Breast epithelium (tissue), 4 donors: ENCODE measurements around the gene HBM. TPM values are rescaled to one million over a fixed set of nuclear protein-coding genes. Genes with fewer than 3 reads are reported as not detected.
"Not testable (repeated sequence)": the region's sequence is repeated elsewhere in the genome, so short reads cannot be mapped to it uniquely, and the experiment has no call there.

Experiments used
- DNase-seq, 2 donors: peaks; one replicate each; pipeline ENCODE4 v3.0.0-alpha.2; 2019; ENCODE audit warnings: low spot score in 2 of 2
- H3K27ac ChIP-seq, 2 donors: fragments of 200-600 bp; sonication (generic) in 1 of 2; one replicate each; pipeline ENCODE4 v1.5.1; 2016 to 2019; ENCODE audit warnings: mild to moderate bottlenecking in 1 of 2
- H3K27me3 ChIP-seq, 2 donors: fragments of 200-600 bp; sonication (generic) in 1 of 2; one replicate each; pipeline versions ENCODE4 v1.5.1 to v1.6.0; 2017 to 2019; ENCODE audit warnings: control low read depth in 1 of 2, mild to moderate bottlenecking in 1 of 2
- H3K36me3 ChIP-seq: fragments of 200-600 bp; one replicate; pipeline ENCODE4 v1.5.1; 2019
- H3K4me1 ChIP-seq, 2 donors: fragments of 200-600 bp; sonication (generic); one replicate each; pipeline ENCODE4 v1.5.1; 2016 to 2019; ENCODE audit warnings: control low read depth in 1 of 2
- H3K4me3 ChIP-seq, 3 donors: fragments of 200-600 bp; sonication (generic); 1 replicate in 2 of 3; 2 replicates in 1 of 3; pipeline ENCODE4 v1.5.1; 2016 to 2019; ENCODE audit warnings: mild to moderate bottlenecking in 3 of 3, moderate library complexity in 2 of 3
- H3K9me3 ChIP-seq, 2 donors: fragments of 200-600 bp; sonication (generic) in 1 of 2; one replicate each; pipeline ENCODE4 v1.5.1; 2016 to 2019; ENCODE audit warnings: control low read depth in 1 of 2
- POLR2A ChIP-seq: fragments of 450-650 bp; IDR thresholded peaks from one replicate; pipeline ENCODE4 v1.6.1; 2016; ENCODE audit warnings: antibody characterized with exemption, mild to moderate bottlenecking, moderate library complexity
- POLR2AphosphoS5 ChIP-seq, 3 donors: sonication (generic); formaldehyde crosslinking; IDR thresholded peaks; one replicate each; pipeline ENCODE4 v1.6.1; 2017; ENCODE audit warnings: antibody characterized with exemption in 3 of 3
- intact Hi-C: fragments of 100-400 bp; cut with DNase I; formaldehyde crosslinking; loops from one replicate; pipeline ENCODE4 v1.15.1; 2023; ENCODE audit warnings: low total_unique reads
- total RNA-seq, 3 donors: library from RNA; depleted of rRNA; stranded (reverse); fragments of >200 nt; gene quantifications; one replicate each; pipeline ENCODE4 v1.1.0, GENCODE V29; 2016
- TF ChIP-seq, protein P1 (sequence below), 3 donors: fragments of 450-650 bp; IDR thresholded peaks; one replicate each; pipeline ENCODE4 v1.5.1; 2016 to 2017; ENCODE audit warnings: antibody characterized with exemption in 3 of 3, mild to moderate bottlenecking in 3 of 3, moderate library complexity in 3 of 3

HBM gene
- total RNA-seq, 3 donors from 2014 or later = 1.3 TPM; not detected in 2

DNA sequence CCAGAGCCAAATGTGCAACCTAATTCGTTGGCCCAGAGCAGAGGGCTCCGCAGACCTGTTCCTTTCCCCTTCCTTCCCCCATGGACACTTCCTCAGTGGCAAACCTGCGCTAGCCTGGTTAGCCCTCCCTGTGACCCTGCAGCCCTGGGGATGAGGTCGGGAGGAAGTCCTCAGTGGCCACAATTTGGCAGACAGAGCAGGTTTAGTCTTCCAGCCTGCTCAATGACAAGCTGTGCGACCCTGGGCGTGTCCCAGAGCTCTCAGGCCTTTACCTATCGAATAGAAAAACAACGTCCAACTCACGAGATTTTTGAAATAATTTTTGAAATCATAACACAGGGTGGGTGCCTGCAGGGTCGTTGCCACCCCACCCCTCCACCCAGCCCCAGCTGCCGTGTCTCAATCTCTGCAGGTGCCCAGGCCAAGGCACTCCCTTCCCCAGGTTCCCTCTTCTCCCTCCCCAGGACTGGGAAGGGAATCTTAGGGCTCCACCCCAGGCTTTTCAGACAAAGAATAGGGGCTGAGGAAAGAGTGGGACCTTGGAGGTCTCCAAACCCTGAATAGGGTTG, 1.4 kb downstream of the HBM start:
- H3K27me3 ChIP-seq = peaks cover 22 to 63% of the 10 kb centered on the region in 2 donors
- intact Hi-C loops = no loop called here
- no peak overlapping the region for H3K27ac ChIP-seq
- no peak overlapping the region for H3K4me3 ChIP-seq
- no peak for TF ChIP-seq POLR2A
- TF ChIP-seq, protein P1, sequence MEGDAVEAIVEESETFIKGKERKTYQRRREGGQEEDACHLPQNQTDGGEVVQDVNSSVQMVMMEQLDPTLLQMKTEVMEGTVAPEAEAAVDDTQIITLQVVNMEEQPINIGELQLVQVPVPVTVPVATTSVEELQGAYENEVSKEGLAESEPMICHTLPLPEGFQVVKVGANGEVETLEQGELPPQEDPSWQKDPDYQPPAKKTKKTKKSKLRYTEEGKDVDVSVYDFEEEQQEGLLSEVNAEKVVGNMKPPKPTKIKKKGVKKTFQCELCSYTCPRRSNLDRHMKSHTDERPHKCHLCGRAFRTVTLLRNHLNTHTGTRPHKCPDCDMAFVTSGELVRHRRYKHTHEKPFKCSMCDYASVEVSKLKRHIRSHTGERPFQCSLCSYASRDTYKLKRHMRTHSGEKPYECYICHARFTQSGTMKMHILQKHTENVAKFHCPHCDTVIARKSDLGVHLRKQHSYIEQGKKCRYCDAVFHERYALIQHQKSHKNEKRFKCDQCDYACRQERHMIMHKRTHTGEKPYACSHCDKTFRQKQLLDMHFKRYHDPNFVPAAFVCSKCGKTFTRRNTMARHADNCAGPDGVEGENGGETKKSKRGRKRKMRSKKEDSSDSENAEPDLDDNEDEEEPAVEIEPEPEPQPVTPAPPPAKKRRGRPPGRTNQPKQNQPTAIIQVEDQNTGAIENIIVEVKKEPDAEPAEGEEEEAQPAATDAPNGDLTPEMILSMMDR (IDR thresholded peaks at IDR 0.05) = no peak
- TF ChIP-seq POLR2AphosphoS5 (IDR thresholded peaks at IDR 0.05) = no peak
- H3K4me1 ChIP-seq = peaks cover 6 to 8% of the 10 kb centered on the region in 2 donors
- H3K9me3 ChIP-seq = no peaks in the 10 kb centered on the region
- DNase-seq = no peak
- no peaks in the 10 kb centered on the region for H3K36me3 ChIP-seq

DNA sequence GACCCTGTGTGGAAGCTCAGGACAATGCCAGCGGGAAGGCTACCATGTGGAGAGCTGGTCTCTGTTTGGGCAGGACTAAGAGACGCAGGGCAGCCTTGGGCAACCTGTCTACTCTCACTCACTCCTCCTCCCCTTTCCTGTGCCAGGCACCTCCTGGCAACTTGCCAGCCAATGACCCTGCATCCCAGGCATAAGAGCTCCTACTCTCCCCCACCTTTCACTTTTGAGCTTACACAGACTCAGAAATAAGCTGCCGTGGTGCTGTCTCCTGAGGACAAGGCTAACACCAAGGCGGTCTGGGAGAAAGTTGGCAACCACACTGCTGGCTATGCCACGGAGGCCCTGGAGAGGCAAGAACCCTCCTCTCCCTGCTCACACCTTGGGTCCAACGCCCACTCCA, 2.6 kb downstream of the HBM start:
- Histone ChIP-seq H3K4me3 (no peak overlapping the region), H3K36me3 (no peaks in the 10 kb centered on the region), H3K27ac (no peak overlapping the region), H3K4me1 (peaks cover 6 to 8% of the 10 kb centered on the region in 2 donors), H3K9me3 (no peaks in the 10 kb centered on the region), H3K27me3 (peaks cover 22 to 66% of the 10 kb centered on the region in 2 donors)
- DNase-seq = no peak
- TF ChIP-seq, protein P1 (IDR thresholded peaks at IDR 0.05) = no peak
- TF ChIP-seq POLR2A = no peak
- TF ChIP-seq POLR2AphosphoS5 (IDR thresholded peaks at IDR 0.05) = no peak
- intact Hi-C loops = no loop called here

- peaks cover 6 to 8% of the 10 kb centered on the region in 2 donors for H3K4me1 ChIP-seq
- peaks cover 22 to 68% of the 10 kb centered on the region in 2 donors for H3K27me3 ChIP-seq
- intact Hi-C loops = no loop called here
- H3K36me3 ChIP-seq = no peaks in the 10 kb centered on the region
- TF ChIP-seq, protein P1 (IDR thresholded peaks at IDR 0.05) = no peak
- no peak for TF ChIP-seq POLR2A
- DNase-seq = no peak
- H3K4me3 ChIP-seq = no peak overlapping the region
- no peaks in the 10 kb centered on the region for H3K9me3 ChIP-seq
- H3K27ac ChIP-seq = no peak overlapping the region
Measured at GRCh38 chr16:169014-169413, 3.2 kb downstream of the HBM start.

DNA sequence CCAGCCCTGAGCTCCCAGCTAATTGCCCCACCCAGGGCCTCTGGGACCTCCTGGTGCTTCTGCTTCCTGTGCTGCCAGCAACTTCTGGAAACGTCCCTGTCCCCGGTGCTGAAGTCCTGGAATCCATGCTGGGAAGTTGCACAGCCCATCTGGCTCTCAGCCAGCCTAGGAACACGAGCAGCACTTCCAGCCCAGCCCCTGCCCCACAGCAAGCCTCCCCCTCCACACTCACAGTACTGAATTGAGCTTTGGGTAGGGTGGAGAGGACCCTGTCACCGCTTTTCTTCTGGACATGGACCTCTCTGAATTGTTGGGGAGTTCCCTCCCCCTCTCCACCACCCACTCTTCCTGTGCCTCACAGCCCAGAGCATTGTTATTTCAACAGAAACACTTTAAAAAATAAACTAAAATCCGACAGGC, 4.3 kb downstream of the HBM start:
- intact Hi-C loops, DNase-seq, H3K4me3 ChIP-seq, H3K4me1 ChIP-seq, H3K36me3 ChIP-seq, H3K27ac ChIP-seq, H3K9me3 ChIP-seq: not testable (repeated sequence)
- H3K27me3 ChIP-seq = peaks cover 22 to 74% of the 10 kb centered on the region in 2 donors

- Histone ChIP-seq H3K4me3 (no peak overlapping the region), H3K27ac (no peak overlapping the region), H3K36me3 (no peaks in the 10 kb centered on the region), H3K27me3 (peaks cover 19 to 73% of the 10 kb centered on the region in 2 donors), H3K4me1 (peaks cover 4 to 7% of the 10 kb centered on the region in 2 donors), H3K9me3 (no peaks in the 10 kb centered on the region)
- TF ChIP-seq, protein P1 (IDR thresholded peaks at IDR 0.05) = no peak
- TF ChIP-seq POLR2A (no peak), POLR2AphosphoS5 (IDR thresholded peaks at IDR 0.05) (no peak)
- intact Hi-C loops = no loop called here
- no peak for DNase-seq
Measured at GRCh38 chr16:170788-171187, 5.0 kb downstream of the HBM start.

DNA sequence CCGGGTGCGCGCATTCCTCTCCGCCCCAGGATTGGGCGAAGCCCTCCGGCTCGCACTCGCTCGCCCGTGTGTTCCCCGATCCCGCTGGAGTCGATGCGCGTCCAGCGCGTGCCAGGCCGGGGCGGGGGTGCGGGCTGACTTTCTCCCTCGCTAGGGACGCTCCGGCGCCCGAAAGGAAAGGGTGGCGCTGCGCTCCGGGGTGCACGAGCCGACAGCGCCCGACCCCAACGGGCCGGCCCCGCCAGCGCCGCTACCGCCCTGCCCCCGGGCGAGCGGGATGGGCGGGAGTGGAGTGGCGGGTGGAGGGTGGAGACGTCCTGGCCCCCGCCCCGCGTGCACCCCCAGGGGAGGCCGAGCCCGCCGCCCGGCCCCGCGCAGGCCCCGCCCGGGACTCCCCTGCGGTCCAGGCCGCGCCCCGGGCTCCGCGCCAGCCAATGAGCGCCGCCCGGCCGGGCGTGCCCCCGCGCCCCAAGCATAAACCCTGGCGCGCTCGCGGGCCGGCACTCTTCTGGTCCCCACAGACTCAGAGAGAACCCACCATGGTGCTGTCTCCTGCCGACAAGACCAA, 6.7 kb downstream of the HBM start, which contains the start of gene HBA2:
Gene HBA2 (plus strand): TSS at position 503 of the 568 bp plus-strand sequence. CDS start 37 bp downstream, at position 540.
- H3K27ac ChIP-seq, H3K9me3 ChIP-seq, H3K4me3 ChIP-seq, intact Hi-C loops, H3K4me1 ChIP-seq, H3K36me3 ChIP-seq, DNase-seq: not testable (repeated sequence)
- H3K27me3 ChIP-seq = peaks cover 6 to 60% of the 10 kb centered on the region in 2 donors

- intact Hi-C loops, H3K4me3 ChIP-seq, H3K9me3 ChIP-seq, H3K27ac ChIP-seq, H3K36me3 ChIP-seq, DNase-seq, H3K4me1 ChIP-seq: not testable (repeated sequence)
- peaks cover under 1 to 60% of the 10 kb centered on the region in 2 donors for H3K27me3 ChIP-seq
Measured at GRCh38 chr16:173211-173854, 7.6 kb downstream of the HBM start.

- H3K4me3 ChIP-seq, DNase-seq, H3K9me3 ChIP-seq, H3K4me1 ChIP-seq, H3K36me3 ChIP-seq, H3K27ac ChIP-seq, intact Hi-C loops: not testable (repeated sequence)
- peaks cover 0 to 60% of the 10 kb centered on the region in 2 donors for H3K27me3 ChIP-seq
Measured at GRCh38 chr16:173928-174769, 8.4 kb downstream of the HBM start.
